Measurements from ENCODE around the gene ARHGAP12.
"Not testable (repeated sequence)": the region's sequence is repeated elsewhere in the genome, so short reads cannot be mapped to it uniquely, and the experiment has no call there.

The ARHGAP12 gene, protein sequence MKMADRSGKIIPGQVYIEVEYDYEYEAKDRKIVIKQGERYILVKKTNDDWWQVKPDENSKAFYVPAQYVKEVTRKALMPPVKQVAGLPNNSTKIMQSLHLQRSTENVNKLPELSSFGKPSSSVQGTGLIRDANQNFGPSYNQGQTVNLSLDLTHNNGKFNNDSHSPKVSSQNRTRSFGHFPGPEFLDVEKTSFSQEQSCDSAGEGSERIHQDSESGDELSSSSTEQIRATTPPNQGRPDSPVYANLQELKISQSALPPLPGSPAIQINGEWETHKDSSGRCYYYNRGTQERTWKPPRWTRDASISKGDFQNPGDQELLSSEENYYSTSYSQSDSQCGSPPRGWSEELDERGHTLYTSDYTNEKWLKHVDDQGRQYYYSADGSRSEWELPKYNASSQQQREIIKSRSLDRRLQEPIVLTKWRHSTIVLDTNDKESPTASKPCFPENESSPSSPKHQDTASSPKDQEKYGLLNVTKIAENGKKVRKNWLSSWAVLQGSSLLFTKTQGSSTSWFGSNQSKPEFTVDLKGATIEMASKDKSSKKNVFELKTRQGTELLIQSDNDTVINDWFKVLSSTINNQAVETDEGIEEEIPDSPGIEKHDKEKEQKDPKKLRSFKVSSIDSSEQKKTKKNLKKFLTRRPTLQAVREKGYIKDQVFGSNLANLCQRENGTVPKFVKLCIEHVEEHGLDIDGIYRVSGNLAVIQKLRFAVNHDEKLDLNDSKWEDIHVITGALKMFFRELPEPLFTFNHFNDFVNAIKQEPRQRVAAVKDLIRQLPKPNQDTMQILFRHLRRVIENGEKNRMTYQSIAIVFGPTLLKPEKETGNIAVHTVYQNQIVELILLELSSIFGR

DNA sequence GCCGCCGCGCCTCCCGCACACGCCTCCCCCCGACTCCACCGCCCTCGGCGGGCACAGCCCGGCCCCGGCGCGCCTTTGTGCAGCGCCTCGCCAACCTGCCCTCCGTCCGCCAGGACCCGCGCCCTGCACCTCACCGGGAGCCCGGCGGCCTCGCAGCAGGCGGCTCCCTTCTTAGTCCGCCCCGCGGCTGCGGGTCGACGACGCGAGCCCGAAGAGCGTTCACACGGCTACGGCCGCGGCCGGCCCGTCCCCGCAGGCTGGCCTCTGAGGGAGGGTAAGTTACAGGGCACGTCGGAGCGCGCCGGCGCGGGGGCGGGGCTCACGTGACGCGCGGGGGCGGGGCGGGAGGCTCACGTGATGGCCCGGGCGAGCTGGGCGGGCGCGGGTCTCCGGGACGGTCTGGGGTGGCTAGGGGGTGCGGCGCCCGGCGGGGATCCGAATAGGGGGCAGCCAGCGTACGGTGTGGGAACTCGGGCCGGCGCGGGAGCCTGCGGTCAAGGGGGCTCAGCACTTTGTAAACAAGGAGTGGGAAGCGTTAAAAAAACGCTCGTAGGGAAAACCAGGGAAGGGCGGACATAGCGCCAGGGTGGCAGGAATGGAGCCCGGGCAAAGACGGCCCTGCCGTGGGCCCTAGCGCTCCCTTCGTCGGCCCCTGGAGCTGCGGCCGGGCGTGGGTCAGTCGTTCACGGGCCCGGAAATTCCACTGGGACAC, at the start of gene ARHGAP12:
ARHGAP12 (minus strand) TSS at position 283 of the 712 bp plus-strand sequence. CDS start 19,976 bp downstream, outside the sequence.
- DNase-seq = peak; percentile 72

DNA sequence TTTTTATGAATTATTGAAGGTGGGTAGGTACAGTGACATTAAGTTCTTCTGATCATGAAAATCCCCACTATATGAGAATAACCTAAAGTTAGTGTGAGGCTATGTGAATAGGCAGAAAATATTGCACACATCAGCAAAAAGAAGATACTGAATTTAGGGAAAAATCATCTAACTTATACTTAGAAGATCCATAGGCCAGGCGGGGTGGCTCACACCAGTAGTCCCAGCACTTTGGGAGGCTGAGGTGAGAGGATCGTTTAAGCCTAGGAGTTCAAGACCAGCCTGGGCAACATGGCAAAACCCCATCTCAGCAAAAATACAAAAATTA, 49.5 kb upstream of the ARHGAP12 start:
- DNase-seq = no peak

DNA sequence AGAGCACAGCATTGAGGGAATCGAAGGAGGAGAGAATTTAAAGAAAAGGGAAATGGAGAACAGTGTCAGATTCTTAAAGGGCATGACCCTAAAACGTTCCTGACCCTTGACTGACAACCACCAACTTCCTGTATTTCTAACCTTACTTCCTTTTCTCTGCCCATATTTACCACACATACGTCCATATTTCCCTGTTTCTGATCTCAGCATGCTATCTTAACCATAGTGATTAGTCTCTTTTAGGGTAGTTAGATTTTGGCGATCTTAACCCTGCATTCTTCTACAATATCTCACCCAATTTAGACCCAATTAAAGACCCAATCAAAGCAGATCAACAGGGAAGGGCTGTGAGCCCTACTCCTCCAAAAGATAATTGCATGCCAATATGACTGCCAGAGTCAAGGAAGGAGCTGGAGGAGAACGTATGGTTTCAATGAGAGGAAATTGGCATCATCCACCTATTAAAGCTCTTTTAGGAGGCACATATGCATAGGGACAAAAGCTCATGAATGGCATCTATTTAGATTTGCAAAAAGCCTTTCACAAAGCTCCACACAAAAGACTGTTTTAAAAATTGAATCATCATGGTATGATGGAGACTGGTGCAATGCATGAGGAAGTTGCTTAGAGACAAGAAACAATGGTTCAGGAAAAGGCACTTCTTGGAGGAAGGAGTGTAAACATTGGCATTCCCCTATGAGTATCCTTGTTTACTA, 49.0 kb upstream of the ARHGAP12 start:
- peak; percentile 58 for DNase-seq

DNA sequence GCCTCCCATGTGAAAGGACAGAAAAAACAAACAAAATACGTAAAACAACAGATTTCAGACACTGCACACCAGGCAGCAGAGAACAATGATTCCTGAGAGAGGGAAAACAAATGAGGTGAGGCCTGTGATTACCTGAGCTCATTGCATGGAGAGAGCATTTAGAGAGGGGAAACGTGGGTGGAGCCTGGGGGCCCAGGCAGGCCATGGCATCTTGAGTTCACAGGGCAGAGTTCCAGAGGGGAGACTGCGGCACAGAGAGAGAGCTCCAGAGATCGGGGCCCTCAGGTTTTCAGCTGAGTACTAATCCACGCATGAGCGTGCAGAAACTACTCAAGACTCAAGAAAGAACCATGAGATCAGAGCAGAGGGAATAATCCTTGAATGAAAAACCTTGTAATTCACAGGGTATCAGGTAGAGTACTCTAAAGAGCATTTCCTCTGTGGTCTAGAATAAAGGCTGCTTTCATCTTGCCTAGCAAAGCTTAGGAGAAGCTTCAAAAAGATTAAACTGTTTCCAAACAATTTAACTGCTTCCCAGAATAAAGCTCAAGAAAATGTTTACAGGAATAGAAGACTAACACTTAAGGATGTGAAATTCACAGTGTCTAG, 46.6 kb upstream of the ARHGAP12 start:
- DNase-seq = no peak

DNA sequence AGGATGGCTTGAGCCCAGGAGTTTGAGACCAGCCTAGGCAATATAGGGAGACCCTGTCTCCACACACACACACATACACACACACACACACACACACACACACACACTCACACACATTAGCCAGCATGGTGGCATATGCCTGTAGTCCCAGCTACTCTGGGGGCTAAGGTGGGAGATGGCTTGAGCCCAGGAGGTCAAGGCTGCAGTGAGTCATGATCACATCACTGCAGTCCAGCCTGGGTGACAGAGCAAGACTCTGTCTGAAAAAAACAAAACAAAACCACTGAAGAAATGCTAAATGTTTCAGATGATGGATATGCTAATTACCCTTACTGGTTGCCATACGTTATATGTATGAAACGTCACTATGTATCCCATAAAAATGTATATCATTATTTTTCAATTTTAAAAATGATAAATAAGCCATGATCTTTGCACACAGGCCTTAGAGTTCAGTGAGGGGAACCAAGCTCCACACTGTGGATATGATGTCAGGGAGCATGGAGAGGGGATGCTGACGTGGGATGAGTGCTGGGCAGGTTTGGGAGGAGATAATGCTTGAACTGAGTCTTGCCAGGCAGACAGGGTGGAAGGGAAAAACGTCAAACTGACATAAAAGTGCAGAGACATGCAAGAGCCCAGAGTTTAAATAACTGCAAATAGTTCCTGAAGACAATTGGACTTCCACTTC, 45.9 kb upstream of the ARHGAP12 start:
- no peak for DNase-seq

DNA sequence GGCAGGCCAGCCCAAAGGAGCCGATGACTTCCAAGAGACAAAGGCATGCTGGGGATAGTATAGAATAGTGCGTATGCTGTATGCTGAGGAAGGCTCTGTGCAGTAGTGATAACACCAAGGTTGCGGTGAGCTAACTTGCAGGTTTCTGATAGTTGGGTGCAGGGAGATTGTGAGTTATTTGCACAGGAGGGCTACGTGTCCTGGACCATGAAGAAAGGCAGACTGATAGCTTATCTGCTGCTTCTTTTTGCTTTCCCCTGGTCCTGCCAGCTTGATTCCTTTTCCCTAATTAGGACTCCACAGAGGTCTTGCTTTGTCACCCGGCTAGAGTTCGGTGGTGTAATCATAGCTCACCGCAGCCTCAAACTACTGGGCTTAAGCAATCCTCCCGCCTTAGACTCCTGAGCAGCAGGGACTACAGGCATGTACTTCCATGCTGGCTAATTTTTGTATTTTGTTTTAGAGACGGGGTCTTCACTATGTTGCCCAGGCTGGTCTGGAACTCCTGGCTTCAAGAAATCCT, 43.9 kb upstream of the ARHGAP12 start:
- DNase-seq = no peak

DNA sequence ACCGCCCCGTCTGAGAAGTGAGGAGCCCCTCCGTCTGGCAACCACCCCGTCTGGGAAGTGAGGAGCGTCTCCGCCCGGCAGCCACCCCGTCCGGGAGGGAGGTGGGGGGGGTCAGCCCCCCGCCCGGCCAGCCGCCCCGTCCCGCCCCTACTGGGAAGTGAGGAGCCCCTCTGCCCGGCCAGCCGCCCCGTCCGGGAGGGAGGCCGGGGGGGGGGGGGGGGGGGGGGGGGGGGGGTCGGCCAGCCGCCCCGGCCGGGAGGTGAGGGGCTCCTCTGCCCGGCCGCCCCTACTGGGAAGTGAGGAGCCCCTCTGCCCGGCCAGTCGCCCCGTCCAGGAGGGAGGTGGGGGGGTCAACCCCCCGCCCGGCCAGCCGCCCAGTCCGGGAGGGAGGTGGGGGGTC, 41.2 kb upstream of the ARHGAP12 start:
- not testable (repeated sequence) for DNase-seq

DNA sequence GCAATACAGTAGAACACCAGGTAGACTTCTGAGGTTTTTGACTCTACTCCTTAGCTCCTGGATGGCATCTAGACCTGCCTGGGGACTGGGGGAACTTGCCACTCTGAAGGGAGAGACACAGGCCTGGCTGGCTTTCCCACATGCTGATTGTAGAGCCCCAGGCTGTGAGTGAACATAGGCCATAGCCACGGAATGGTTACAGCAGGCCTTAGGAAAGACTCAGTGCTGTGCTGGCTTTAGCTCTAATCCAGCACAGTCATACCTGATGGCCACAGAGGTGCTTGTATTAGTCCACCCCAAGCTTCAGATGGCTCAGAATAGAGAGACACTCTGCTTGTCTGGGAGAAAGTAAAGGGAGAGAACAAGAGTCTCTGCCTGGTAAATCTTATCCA, 35.0 kb upstream of the ARHGAP12 start:
- no peak for DNase-seq

DNA sequence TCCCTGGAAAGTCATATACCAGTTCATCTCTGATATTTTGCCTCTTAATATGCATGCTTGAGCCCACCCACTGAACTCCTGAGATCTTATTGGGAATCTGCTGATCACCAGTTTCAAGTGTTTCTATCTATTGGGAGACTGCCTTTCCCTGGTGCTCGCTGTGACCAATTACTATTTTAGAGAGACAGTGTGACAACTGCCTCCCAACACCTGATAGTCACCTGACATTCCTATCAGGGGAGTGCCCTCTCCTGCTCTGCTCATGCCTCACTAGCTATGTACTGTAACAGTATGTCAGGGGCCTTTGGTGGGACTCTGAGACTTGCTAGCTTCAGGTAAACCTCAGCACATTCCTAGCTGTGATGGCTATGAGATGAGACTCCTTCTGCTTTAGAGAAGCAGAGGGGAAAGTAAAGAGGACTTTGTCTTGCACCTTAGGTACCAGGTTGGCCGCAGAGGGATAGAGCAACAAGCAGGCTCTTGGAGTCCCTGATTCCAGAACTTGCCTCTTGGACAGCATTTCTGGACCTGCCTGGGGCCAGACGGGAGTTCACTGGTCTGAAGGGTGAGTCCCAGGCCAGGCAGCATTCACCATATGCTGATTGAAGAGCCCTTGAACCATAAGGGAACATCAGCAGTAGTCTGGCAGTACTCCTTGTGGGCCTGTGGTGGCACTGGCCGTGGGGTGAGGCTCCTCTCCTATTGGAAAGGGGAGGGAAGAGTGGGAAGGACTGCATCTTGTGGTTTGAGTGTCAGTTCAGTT, 34.4 kb upstream of the ARHGAP12 start:
- DNase-seq = no peak

DNA sequence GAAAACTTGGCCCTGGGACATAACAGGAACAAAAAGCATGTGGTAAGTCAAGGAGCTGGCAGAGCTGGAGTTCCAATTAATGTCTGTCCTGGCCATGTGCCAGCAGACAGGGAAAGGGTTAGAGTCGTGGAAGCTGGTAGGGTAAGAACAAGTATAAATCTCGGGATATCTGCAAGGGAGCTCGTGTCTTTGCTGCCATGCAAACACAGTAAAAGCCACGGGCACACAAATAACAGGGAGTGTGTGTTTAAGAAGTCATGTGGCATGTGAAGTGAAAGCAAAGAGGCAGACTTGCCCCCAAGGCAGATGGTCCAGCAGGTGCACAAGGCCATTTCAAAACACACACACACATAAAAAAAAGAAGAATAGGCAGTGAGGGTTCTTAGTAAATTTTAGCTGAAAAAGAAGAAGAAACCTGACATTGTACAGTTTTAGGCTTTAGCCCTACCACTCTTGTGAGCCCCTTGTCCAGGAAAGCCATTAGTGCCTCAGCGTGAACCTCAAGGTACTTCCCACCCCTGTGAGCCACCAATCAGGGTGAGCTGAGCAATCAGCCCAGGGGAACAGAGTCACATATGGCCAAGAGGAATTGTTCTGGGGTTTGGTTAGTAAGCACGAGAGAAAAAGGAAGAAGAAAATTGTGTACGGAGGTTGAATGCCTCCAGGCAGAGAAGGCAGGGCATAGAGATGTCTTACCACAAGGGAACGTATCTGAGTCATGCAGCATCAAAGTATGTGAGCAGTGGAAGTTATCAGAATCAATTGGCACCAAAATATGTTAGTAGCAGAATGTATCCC, 32.8 kb upstream of the ARHGAP12 start:
- DNase-seq = peak; percentile 87

DNA sequence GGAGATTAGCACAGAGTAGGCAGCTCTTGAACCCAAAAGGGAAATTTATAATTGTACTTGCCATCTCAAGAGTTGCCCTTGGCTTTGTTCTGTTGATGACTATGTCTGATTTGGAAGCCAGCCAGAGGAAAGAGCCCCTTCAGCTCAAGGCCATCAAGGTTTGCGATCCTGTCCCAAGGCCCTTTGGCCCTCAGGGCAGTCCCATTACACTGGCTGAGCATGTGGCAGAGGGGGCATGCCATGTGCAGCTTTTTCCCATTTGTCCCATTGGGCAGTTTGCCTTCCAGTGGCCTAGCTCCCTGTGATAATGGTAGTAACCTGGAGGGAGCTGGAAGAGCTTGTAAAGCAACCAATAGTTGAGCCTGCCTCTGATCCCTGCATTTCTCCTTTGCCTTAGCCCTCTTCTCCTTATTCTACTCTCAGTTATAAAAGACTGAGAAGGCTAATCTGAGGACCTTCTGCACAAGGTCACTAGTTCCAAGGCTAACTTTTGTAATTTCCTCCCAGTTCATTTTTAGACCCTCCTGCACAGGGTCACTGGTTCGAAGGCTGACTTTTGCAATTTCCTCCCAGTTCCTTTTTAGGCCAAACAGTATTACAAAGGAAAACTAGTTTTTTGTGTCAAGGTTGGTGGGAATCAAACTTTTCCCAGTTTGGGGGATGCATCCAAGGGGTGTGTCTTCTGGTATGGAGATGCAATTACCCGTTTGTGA, 31.0 kb upstream of the ARHGAP12 start:
- no peak for DNase-seq

DNA sequence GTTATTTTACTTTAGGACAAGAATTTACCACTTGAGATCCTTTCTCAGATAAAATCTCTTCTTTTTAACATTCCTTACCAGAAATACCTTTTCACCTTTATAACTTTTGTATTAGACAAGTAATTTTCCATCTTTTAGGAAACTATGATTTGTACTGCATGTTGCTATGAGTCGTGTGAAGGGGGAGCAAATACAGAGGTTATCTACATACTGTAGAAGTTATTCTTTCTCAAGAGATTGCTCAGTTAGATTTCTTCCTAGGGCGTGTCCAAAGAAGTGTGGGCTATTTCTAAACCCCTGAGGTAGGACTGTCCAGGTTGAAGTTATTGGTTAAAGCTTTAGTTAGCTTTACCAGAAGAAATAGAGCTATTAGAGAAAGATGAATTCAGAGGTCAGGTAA, 30.2 kb upstream of the ARHGAP12 start:
- DNase-seq = peak; percentile 38

DNA sequence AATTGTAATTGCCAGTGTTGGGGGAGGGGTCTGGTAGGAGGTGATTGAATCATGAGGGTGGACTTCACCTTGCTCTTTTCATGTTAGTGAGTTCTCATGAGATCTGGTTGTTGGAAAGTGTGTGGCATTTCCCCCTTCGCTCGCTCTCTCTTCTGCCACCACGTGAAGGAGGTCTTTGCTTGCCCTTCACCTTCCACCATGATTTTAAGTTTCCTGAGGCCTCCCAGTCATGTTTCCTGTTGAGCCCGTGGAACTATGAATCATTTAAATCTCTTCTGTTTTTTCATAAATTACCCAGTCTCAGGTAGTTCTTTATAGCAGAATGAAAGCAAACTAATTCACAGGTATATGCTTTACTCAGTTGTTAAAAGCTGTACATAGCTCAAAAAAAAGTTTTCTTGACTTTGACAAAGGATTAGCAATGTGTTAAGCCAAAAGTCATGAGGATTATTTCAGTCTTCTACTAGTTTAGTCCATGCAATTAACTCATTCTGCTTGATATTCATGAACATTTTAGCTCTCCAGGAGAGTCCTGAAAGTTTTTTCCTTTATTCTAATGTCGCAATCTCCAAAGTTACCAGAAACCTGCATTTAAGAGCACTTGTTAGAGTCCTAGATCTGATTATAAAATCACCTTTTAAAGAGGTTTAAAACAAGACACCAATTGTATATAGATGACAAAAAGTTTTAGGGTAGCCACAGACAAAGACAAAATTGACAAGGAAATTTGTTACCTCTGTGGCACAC, 27.7 kb upstream of the ARHGAP12 start:
- DNase-seq = no peak

DNA sequence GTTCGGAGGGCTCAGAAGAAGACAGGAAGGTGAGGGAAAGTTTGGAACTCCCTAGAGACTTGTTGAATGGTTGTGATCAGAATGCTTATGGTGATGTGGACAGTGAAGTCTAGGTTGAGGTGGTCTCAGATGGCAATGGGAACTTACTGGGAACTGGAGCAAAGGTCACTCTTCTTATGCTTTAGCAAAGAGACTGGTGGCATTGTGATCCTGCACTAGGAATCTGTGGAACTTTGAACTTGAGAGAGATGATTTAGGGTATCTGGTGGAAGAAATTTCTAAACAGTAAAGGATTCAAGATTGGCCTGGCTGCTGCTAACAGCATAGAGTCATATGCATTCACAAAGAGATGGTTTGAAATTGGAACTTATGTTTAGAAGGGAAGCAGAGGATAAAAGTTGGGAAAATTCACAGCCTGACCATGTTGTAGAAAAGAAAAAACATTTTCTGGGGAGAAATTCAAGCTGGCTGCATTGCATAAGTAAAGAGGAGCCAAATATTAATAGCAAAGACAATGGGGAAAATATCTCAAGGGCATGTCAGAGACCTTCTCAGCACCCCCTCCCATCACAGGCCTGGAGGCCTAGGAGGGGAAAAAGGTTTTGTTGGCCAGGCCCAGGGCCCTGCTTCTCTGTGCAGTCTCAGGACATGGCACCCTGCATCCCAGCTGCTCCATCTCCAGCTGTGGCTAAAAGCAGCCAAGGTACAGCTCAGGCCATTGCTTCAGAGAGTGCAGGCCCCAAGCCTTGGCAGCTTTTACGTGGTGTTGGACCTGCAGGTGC, 26.0 kb upstream of the ARHGAP12 start:
- no peak for DNase-seq

DNA sequence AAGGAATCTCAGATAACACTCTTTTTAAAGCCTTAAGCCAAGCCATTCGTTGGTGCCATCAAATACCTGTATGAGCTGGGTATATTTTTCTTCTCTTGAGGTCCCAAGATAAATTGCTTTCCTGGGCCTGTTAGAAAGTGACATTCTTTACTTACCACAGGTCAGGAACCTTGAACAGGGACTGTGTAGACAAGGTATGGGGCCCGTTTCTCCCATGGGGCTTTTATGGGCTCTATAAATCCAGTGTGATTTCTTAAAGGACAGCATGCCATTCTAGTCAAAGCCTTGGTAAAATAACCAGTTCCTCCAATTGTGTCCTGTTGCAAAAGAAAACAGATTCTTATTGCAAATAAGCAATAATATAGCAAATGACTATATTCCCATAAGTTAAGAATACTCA, 24.8 kb upstream of the ARHGAP12 start:
- DNase-seq = no peak

DNA sequence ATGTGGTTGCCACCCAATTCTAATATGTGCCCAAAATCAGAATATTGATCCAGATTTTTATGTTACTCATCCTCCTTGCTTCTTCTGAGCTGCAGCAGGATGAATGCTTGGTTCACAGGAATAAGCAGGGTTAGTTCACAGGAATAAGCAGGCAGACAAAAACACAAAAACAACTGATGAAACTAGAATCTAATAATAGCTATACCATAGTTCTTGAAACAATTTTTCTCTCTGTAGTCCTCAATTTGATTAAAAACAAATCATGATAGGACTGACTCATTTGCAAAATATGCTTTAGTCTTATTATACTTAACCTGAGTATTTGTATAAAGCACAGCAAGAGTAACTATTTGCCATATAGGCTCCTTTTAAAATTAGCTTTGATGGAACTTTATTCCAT, 24.4 kb upstream of the ARHGAP12 start:
- DNase-seq = no peak

DNA sequence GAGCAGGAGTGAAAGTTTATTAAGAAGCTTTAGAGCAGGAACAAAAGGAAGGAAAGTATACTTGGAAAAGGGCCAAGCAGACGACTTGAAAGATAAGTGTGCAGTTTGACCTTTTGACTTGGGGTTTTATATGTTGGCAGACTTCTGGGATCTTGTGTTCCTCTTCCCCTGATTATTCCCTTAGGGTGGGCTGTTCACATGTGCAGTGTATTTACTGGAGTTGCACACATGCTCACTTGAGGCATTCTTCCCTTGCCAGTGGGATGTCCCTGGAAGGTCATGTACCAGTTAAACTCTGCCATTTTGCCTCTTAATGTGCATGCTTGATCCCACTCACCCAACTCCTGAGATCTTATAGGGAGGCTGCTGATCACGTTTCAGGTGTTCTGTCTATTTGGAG, 23.4 kb upstream of the ARHGAP12 start:
- DNase-seq = peak; percentile 63

DNA sequence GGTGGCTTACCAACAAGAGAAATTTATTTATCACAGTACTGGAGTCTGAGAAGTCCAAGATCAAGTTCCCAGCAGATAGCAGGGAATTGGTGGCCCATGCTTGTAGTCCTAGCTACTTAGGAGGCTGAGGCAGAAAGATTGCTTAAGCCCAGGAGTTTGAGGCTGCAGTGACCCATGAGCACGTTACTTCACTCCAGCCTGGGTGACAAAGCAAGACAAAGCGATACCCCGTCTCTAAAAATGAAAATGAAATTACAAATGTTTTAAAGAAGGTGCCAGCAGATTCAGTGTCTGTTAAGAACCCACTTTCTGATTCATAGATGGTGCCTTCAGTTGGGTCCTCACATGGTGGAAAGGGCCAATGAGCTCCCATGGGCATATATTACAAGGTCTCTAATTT, 20.6 kb upstream of the ARHGAP12 start:
- DNase-seq = no peak
